A172 (cell line): ENCODE data around the gene TRIM66. TPM values are rescaled to one million over a fixed set of nuclear protein-coding genes. Genes with fewer than 3 reads are reported as not detected.

Experiments used
- DNase-seq: peaks from one replicate; pipeline ENCODE4 v3.0.0-alpha.2; 2015; ENCODE audit warnings: low spot score
- total RNA-seq: library from RNA; depleted of rRNA; stranded (reverse); fragments of >200 nt; shearing (Covaris generic); gene quantifications from 2 replicates; pipeline ENCODE4 v1.2.3, GENCODE V29; 2014

Gene TRIM66
- total RNA-seq, 1 experiment from 2014 or later, result 1.4 TPM

DNA sequence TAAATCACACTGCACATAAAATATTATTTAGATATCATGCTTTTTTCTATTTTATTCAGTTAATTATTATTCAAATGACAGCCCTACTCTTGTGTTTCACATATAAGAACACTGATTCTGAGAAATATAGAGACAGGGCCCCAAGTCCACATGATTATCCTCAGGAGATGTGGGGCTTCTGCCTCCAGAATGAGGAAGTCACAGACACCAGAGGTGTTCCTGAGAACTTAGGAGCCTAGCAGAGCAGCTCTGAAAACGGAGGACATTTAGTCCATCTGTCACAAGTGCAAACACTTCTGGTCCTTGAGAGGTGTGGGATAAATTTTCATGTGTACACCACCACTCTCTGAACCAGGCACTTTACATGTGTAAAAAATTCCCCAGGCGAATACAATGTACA lies 26.2 kb downstream of the TRIM66 start:
- DNase-seq, result no peak

DNA sequence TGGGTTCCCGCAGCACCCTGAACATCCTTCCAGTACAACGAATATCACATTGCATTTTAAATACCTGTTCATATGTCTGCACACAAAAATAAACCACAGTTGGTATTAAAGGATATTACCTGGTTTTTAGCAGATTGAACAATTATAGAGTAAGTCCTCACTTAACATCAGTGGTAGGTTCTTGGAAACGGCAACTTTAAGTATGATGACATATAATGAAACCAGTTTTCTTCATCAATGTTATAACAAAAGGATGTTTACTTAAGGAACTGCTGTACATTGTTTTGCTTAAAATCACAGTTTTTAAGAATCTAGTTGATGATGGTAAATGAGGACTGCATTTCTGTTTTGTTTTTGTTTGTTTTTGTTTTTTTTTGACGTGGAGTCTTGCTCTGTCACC lies 28.0 kb downstream of the TRIM66 start:
- DNase-seq, result no peak

DNA sequence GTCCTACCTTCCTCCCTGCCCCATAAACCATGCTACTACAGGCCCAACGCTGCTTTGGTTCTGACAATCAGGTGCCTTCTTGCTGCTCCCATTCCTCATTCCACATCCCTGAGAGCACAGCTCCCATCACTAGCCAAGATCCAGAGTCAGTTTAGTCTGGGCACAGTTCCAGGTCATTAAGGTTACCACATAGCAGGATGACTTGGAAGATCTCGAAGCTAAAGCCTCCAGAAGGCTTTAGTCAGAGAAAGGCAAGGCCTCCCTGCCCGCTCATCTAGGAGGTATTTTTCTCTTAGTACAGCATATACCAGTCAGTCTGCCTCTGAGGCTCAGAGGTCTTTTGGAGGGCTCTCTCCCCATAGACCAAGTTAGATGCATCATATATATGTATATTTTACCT lies 30.3 kb downstream of the TRIM66 start:
- peak; percentile 90 for DNase-seq

DNA sequence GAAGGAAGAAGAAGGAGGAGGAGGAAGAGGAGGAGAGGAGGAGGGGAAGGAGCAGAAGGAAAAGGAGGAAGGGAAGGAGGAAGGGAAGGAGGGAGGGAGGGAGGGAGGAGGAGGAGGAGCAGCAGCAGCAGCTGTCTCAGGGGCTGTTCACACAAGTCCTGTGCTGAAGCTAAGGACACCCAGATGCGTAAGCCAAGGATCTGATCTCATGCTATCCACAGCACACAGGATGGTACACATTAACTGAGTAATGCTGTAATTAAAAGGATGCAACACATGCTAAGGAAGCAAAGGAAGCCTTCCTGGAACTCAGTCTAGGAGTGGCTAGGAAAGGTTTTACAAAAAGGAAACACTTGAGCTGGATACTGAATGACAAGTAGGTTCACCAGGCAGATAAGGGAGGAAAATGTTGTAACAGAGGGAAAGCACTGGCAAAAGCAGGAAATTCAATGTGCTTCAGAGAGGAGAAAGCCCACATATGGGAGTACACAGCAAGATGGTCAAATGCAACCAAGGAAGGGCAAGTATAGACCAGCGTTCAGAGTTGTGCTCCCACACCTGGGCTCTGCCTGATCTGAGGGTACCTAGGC lies 32.0 kb downstream of the TRIM66 start:
- DNase-seq, result peak; percentile 10

DNA sequence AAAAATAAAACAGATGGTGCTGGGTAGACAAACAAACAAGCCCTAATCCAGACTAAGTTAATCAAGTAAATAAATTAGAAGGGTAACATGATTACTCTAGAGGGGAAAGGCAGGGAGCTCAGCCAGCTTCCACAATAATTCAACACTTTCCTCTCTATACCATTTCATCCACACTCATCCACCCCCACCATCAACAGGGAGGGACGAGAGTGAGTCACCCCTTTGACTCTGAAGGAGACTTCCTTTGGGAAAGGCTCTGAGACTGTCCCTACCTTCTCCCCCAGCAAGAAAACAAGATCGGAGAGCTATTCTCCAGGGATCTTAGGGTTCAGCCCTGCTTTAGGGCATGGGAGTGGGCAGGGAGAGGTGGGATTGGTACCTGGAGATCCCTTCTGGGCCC lies 33.1 kb downstream of the TRIM66 start:
- peak; percentile 78 for DNase-seq

DNA sequence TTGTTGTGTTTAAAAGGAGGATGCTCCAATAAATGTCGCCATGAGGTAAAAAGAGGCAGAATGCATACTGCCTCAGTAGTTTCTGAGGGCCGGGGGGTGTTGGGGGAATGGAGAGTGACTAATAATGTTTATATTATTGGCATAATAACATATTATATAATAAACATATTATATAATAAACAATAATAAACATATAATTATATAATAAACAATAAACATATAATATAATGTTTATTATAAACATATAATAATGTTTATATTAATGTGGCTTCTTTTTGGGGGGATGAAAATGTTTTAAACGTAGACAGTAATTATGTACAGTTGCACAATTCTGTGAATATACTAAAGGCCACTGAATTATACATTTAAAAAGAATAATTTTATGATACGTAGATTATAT lies 35.6 kb downstream of the TRIM66 start:
- DNase-seq, result no peak

DNA sequence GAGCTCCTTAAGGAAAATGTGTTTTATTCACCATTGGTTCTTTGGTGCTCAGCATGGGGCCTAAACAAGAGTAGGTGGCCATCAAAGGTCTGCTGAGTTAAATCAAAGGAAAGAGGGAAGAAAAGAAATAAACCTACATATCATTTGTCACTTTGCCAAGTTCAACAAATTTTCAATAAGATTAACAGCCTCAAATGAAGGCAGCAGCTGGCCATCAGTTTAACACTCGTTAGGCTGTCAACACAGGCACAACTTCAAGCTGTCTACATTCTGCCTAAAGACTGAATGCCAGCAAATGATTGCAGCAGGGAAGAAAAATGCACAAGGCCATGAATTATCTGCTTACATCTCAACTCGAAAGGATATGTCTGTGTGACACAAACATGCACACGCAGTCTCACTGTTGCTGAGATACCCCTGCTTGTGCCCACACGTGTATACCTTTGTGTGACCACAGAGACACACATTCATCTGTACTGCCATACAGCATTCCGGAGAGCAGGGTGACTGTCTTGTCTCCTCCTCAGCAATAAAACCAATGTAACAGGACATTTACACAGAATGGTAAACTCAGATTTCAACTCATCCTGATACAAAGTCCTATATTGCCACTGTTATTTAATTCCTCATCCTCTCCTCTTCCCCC lies 40.1 kb downstream of the TRIM66 start:
- no peak for DNase-seq

DNA sequence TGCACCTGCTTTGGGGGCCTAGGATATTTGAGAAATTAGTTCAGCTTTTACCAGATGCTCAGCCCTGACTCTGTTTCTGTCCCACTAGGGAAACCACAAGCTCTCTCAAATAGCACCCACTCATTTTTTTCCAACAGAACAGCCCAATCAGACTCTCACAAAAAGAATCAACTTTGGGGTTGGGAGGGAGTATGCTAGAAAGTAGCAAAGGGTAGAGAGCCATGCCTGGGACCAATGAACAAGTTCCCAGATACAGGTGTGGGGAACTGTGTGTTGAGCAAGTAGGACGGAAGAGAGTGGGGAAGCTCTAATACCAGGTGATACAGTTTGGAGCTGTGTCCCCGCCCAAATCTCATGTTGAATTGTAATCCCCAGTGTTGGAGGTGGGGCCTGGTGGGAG lies 41.1 kb downstream of the TRIM66 start:
- DNase-seq, result no peak

DNA sequence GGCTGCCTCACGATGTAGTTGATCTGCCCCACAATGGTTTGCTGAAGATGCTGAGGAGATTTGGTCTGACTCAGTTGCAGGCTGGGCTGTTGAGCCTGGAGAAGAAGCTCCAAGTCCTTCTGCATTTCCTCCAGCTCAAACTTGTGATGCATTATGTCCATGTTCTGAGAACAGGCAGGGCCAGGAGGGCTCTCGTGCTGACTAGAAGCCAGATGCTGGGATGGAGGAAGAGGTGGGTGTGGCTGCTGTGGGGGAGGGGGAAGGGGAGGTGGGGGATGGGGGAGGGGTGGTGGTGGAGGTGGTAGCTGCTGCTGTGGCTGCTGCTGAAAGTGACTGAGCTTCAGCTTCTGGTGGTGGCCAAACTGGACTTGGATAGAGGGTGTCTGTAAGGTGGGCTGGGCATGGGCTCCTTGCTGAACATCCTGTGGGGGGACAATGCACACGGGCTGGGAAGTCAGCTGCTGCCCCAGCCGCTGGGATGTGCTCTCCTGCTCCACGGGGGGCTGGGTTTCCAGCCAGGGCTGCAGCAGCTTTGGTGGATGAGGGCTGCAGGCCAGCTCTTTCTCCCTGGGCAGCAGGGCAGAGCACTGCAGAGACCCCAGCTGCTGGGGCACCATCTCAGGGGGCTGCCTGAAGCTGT lies 42.1 kb downstream of the TRIM66 start:
- DNase-seq, result no peak

DNA sequence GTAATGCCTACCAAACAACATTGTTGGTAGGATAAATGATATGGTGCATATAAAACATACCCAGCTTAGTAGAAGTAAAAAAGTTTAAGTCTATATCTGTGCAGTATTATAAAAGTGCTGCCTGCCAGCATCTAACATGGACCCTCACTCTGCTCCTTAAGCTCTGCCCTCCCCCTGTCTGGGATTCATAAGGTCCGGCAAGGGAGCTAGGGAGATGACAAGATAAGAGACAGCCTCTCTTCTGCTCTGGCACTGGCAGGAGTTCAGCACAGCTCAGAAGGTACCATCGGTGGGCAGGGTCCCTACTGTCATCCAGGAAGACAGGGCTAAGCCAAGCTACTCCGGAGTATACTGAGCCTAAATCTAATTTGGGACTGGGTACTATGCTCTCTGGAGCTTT lies 42.8 kb downstream of the TRIM66 start:
- DNase-seq, result no peak

DNA sequence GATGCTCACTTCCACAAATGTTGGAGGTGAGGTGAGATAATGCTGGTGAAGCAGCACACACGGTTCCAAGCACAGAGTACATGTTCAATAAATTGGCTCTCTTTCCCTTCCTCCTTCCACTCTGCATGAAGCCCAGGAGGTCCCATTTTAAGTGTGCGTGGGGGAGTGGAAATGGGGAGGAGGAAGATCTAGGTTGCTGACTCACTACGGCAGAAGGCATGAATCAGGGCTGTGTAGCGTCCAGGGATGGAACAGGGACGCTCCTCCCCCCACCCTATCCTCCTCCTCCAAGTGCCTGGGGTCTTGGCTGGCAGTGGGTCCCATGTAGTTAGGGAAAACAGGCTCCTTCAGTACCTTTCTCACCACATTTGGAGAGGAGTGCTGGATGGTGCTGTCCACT lies 44.2 kb downstream of the TRIM66 start:
- peak; percentile 21 for DNase-seq

DNA sequence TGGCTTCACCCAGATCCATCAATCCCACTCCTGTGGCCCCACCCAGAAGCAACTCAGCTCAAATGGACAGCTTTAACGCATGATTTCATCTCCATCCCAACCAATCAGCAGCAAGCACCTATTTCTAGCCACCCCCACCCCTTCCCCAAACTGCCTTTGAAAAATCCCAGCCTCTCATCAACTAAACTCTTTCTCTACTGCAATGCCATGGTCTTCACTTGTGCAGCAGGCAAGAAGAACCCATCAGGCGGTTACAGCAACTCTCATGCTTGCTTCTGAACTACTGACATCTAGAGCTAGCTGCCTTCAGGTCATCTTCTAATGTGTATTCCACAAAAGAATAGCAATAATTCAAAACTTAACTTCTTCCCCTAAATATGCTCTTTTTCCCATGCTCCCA lies 46.3 kb downstream of the TRIM66 start:
- no peak for DNase-seq

DNA sequence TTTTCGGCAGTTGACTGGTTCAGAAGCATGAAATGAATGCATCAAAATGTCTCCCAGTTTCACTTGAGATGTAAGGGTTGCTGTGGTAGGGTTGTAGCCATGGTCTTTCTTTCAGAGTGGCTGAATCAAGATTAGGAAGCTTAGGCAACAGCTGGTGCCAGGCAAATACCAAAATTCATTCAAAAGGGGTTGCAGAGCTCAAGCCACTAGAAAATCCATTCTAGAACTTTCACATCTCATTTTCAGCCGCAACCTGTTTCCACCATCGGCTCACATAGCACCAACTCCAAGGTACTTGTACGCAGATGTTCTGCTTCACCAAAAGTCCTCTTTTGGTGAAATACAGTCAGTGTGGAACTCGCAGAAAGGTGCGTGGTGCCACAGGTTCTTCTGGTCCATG lies 48.0 kb downstream of the TRIM66 start:
- no peak for DNase-seq

DNA sequence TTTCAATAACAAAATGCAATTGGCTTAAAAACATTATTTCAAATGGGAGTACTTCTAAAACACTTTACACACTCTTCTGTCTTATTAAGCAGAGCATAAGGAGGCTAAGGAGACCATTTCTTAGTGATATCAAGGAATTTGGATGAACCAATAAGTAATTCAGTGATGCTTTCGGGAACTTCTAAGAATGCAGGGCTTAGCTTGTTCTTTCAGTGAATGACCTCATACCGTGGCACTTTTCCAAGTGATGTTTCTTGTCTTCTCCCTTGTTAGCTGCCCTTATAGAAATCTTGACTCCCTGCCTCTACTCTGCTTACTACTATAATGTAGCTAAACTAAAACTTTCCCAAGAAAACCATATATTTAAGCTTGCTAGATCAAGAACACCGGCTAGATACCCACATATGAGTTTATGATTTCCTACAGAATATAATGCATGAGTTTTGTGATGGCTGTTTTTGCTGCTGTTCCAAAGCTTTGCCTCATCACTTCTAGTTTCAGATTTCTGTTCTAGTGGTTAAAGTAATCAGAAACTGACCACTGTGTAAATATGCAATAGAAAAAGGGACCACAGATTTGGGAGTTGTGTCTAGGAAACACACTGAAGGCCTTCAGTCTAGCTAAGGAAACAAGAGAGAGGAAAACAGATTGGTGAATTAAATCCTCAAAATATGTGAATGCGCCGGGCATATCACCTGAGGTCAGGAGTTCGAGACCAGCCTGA lies 50.9 kb downstream of the TRIM66 start:
- DNase-seq, result peak; percentile 37

DNA sequence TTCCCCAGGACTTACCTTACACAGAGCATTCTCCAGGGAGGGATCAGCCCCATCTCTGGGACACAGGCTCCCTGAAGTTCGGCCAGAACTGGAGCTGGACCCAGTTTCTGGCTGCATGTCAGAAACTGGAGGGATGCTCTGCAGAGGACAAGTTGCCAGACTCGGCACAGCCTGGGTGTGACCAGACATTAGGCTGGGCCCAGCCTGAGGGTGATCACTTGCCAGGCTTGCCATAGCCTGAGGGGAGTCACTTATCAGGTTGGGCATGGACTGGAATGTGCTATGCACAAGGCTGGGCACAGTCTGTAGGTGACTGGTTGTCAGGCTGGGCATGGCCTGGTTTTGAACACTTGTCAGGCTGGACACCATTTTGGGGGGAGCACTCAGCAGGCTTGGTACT lies 57.8 kb downstream of the TRIM66 start:
- no peak for DNase-seq

DNA sequence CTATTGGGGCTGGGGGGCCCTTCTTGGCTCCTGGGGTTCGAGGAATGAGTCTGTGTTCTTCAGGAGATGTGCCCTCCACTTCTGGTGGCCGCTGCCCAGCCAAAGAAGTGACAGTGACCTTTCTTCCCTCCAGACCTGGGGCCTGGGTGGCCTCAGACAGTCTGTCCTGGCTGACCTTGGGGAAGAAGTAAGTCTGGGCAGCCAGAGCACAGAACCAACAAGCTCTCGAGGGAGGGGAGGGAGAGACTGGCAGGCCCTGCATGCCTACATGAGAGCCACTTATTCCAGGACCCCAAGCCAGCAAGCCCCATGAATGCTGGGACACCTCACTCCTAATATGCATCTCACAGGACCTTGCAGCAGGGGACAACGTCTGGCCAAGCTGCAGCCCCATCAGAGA lies 61.3 kb downstream of the TRIM66 start:
- no peak for DNase-seq

DNA sequence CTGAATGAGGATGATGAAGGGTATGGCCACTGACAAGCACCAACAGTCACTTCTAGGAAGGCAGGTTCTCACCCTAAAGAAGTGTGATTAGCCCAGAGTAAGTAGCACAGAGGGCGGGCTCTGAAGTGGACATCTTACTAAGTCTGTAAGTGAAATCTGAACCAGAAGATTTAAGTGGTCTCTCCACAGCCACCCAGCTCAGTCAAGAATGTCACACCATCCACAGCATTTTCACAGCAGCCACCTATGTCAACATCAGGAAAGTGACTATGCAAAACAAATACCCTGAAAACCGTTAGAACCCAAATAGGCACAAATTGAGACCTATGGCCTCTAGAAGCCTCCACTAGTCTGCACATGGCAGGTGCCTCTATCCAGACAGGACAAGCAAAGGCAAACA lies 65.4 kb downstream of the TRIM66 start:
- DNase-seq, result no peak

DNA sequence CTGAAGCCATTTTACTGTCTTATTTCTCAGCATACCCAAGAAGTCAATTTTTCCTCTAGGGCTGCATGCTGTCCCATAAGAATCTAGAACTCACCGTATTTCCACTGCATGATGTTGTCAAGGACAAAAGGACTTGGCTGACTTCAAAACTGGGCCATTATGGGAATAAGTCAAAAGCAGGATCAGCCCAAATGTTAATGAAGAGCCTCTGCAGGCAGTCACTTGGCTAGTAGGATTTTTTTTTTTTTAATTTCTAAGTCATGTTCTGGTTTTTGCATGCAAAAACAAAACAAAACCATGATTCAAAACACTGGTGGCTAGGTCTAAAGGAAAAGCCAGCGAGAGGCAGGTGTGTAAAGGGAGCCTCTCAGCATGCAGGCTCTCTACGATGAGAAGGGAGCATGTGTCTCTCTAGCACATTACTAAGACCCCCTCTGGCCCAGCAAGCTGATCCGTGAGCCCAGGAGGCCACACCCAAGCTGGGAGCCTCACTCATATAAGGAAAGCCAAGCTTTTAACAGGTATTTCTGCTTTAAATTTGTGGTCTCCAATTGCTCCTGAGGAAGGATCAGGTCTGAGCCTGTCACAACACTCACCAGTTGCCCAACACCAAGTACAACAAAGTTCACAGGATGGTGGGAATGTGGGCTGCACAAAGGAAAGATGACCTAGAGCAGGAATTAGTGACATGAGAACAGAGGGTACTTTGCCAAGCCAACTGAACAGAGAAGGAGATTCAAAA lies 67.0 kb downstream of the TRIM66 start:
- no peak for DNase-seq

DNA sequence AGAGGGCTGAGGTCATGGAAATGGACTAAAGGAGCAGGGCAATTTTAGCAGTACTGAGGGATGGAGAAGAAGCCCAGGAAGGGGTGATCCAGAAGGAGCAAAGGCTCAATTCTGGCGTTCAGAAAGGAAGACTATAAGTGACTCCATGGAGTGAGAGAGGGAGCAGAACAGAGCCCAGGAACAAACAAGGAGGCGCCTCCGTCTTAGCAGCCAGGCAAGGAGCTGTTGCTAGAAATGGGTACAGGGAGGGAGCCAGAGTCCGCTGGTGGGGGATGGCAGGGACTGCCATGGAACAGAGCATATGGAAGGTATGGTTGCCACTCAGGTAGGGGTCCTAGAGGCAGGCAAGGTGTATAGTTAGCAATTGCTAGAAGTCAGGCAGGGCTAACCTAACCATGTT lies 68.0 kb downstream of the TRIM66 start:
- no peak for DNase-seq

DNA sequence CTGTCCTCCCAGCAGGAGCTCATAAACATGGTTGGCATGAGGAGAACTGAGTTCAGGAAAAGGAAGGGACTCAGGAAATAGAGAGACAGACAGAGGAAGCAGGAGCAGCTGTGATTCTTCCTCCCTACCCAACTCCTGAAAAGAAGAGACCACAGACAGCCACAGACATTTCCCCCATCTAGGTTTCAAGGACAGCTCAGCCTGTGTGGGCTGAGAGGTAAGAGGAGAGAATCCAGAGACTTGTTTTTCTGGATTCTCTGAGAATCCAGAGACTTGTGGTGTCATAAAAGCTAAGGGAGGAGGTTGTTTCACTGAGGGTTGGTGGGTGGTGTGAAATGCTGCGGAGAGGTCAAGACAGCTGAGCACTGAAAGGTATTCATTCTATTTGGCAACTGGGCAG lies 69.4 kb downstream of the TRIM66 start:
- DNase-seq, result no peak

DNA sequence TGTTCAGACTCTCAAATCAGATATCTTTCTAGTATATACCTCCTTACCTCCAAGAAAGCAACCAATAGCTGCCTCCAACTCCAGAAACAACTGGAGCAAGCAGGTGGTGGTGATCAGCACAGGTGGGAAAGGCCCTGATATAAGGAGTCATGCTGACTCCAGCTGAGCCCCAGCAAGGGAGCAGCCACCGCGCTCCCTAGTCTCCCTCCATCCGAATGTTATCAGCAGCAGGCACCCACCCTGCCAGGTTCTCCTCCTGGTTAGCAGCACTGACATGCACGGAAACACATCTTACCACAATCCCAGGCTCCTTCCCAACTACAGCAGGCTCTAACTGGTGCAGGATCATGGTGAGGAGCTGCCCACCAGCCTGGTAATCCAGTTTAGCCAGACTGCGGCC lies 69.9 kb downstream of the TRIM66 start:
- no peak for DNase-seq

DNA sequence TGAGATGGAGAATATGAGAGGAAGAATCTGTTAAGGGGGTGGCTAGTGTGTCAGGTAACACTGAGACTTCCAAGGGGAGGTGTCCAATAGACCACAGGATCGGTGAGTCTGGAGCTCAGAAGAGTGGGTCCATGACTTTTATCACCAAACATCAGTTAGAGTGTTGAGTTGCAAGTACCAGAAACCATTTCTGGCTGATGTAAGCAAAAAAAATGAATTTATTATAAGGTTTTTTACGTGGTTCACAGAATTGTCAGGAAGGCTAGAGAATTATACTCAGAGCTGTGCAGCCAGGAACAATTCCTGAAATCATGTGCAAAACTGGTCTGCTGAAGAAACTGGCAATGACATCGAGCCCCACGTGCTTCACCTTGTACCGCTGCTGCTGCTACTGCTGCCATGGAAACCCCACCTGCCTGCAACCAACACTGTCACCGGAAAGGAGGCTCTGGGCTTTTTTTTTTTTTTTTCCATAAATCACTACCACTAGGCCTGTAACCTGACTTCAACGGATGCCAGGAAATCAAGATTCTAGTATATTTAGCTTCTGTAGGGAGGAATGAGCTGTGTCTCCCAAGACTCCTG lies 71.8 kb downstream of the TRIM66 start:
- DNase-seq, result no peak
